Measurements from ENCODE around the gene WWP2. TPM values are rescaled to one million over a fixed set of nuclear protein-coding genes. Genes with fewer than 3 reads are reported as not detected.

The WWP2 gene
- total and polyA plus RNA-seq, 2 donors (not counting 3 experiments of a cell fraction or from before 2014, with no cell fraction given) = 17.9 to 44.9 TPM

GRCh38 chr16:69871708-69872107 lies 109.6 kb downstream of the WWP2 start:
- Histone ChIP-seq H3K36me3 (ENCODE audit: control insufficient read depth in 2 of 2, extremely low read depth in 1 of 2, insufficient read depth in 2 of 2, low read length in 2 of 2) (peaks cover 2 to 3% of the 10 kb centered on the region in 2 experiments), H3K4me3 (replicated peaks in 1 of 3; ENCODE audit: insufficient read depth in 1 of 3, low read depth in 1 of 3, low read length in 3 of 3) (no peak overlapping the region), H3K27me3 (ENCODE audit: control insufficient read depth in 2 of 2, insufficient read depth in 2 of 2, low read length in 2 of 2) (no peaks in the 10 kb centered on the region), H3K4me2 (ENCODE audit: insufficient read depth, low read length) (no peak overlapping the region), H3K27ac (ENCODE audit: insufficient read depth, low read depth, low read length) (no peak overlapping the region), H3K9ac (replicated peaks; ENCODE audit: extremely low read depth, insufficient read depth, low read length) (no peak overlapping the region), H4K20me1 (replicated peaks; ENCODE audit: control insufficient read depth, extremely low read depth, insufficient read depth, low read length) (no peaks in the 10 kb centered on the region), H3K4me1 (ENCODE audit: control insufficient read depth, extremely low read depth, insufficient read depth, low read length) (no peaks in the 10 kb centered on the region), H3K9me1 (replicated peaks; ENCODE audit: control insufficient read depth, extremely low read depth, insufficient read depth, low read length) (no peaks in the 10 kb centered on the region), H3K9me3 (replicated peaks; ENCODE audit: control insufficient read depth, insufficient read depth, low read length) (no peaks in the 10 kb centered on the region), H2AFZ (ENCODE audit: low read depth, low read length) (no peak overlapping the region), H3K79me2 (ENCODE audit: control insufficient read depth, insufficient read depth, low read length) (no peaks in the 10 kb centered on the region)
- no TSS peak for BruUV-seq (replicated peaks)
- CTCF ChIA-PET = interaction anchor here (0.5 to 3.2 kb wide), 3 partner anchors 22 to 58 kb away, joined by 3 to 14 read pairs (median 3); no protein-coding TSS in a partner anchor
- intact Hi-C loops (cut with micrococcal nuclease) = no loop called here
- FAIRE-seq (no peak), DNase-seq (ENCODE audit: low read depth, low spot score) (no peak)
- no peak for TF ChIP-seq EZH2 (IDR thresholded peaks at IDR 0.05; ENCODE audit: borderline replicate concordance, low read depth, low read length, severe bottlenecking)
- TF ChIP-seq POLR2A (IDR thresholded peaks at IDR 0.05; ENCODE audit: low read depth, low read length) = no peak
- TF ChIP-seq GATA2 (IDR thresholded peaks at IDR 0.05; ENCODE audit: insufficient read depth, insufficient read length, low read depth, low read length) = no peak
- TF ChIP-seq FOS (IDR thresholded peaks at IDR 0.05; ENCODE audit: borderline replicate concordance, insufficient read depth, low read length) = no peak
- TF ChIP-seq POLR2AphosphoS5 (IDR thresholded peaks at IDR 0.05; ENCODE audit: insufficient read depth, low read depth, low read length) = no peak
- TF ChIP-seq MAX (IDR thresholded peaks at IDR 0.05; ENCODE audit: insufficient read depth, insufficient read length) = no peak
- TF ChIP-seq JUN (IDR thresholded peaks at IDR 0.05; ENCODE audit: borderline replicate concordance, insufficient read depth, insufficient read length, low read depth) = no peak
- TF ChIP-seq CTCF (IDR thresholded peaks at IDR 0.05; ENCODE audit: extremely low read depth in 1 of 2, insufficient read depth in 1 of 2, low read depth in 1 of 2, low read length in 2 of 2) = no peak
- no peak for TF ChIP-seq MYC (IDR thresholded peaks at IDR 0.05; ENCODE audit: low read depth, low read length)
- POLR2A ChIA-PET = no interaction called here
- dilution Hi-C loops (cut with MboI; ENCODE audit: extremely low pct_ligation_motif_present, low sequenced_read_pairs) = no loop called here

Data from endothelial cell of umbilical vein (primary cell).